ENCODE data around the gene SLCO4A1.

DNA sequence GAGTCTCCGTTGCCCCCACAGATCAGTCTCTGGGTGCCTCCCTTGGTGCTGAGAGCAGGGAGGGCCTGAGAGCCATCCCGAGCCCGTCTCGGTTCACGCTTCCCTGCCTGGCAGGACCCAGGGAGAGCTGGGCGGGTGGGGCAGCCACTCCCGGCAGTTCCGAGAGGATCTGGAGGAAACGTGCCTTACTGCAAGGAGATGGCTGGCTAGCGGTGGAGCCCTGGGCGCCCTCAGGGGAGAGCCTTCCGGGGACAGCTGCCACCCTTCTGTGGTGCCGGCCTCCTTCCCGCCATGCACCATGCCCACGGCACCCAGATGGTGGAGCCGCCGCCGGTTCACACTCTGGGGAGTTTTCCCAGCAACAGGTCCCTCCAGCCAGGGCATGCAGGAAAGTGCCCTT, 45.8 kb upstream of the SLCO4A1 start:
- TF ChIP-seq CTCF (IDR thresholded peaks at IDR 0.05) (no peak), POLR2A (IDR thresholded peaks at IDR 0.05) (no peak)
